Non-pigmented ciliary epithelial cell (primary cell): Measurements from ENCODE around the gene DDX10.
"Not testable (repeated sequence)": the region's sequence is repeated elsewhere in the genome, so short reads cannot be mapped to it uniquely, and the experiment has no call there.

Experiments used
- DNase-seq: peaks from one replicate; pipeline ENCODE4 v3.0.0-alpha.2; 2010; ENCODE audit warnings: low read depth

The DDX10 gene

DNA sequence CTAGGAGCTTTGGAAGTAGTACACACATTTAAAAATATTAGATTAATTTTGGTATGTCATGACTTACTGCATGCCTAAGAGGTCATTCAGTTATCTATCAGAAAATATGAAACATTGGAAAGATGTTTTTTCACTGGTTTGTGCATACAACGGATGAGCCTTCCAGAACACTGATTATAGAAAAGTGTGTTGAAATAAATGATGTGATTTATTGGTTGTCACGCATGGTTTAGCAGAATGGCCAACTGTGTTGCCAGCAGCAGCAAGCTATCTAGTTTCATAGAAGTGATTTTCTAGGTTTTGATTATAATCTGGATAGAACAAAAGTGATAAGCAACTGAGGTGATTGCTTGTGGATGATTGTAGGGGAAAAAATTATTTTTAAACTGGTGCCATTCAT is 53.6 kb downstream of the DDX10 start:
- no peak for DNase-seq

DNA sequence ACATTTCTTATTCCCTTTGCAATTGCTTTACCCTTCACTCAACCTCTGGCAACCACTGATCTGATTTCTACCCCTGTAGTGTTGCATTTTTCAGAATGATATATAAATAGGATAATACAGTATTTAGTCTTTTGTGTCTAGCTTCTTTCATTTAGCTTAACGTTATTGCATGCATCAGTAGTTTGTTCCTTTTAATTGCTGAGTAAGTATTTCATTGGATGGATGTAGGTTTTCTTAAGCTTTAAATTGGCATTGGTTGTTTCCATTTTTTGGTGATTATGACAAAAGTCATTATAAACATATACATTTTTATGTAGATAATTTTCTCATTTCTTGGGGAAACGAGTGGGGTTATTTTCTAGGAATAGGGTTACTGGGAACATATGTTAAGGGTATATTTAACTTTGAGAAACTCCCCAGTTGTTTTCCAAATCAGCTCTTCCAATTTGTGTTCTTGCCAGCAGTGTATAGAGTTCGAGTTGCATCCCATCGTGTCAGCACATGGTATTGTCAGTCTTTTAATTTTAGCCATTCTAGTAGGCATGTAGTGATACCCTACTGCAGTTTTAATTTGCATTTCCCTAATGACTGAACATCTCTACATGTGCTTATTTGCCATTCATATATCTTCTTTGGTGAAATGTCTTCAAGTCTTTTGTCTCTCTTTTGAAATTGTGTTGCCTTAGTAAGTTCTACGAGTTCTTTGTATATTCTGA is 60.3 kb downstream of the DDX10 start:
- no peak for DNase-seq

DNA sequence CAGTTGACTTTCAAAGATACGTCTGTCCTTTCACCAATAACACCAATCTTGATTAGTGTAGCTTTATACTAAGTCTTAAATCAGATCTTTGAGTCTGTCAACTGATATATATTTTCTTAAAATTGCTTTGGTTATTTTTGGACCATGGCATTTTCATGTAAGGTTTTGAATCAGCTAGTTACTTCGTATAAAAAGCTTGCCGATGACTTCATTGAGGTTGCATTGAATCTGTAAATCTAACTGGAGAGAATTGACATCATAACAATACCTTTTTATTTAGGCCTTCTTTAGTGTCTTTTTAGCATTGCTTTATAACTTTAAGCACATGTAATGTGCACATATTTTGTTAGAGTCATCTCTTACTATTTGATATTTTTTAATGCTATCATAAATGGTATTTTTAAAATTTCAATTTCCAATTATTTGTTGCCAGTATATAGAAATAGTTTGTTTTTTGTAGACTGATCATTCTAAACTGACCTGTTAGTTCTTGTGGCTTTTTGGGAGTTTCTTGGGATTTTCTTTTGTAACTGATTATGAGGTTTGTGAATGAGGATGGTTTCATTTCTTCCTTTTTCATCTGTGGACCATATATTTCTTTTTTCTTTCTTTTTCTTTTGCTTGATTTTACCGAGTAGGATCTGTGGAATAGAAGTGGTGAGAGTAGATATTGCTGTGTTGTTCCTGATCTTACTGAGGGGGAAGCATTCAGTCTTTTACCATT is 61.4 kb downstream of the DDX10 start:
- DNase-seq: no peak

DNA sequence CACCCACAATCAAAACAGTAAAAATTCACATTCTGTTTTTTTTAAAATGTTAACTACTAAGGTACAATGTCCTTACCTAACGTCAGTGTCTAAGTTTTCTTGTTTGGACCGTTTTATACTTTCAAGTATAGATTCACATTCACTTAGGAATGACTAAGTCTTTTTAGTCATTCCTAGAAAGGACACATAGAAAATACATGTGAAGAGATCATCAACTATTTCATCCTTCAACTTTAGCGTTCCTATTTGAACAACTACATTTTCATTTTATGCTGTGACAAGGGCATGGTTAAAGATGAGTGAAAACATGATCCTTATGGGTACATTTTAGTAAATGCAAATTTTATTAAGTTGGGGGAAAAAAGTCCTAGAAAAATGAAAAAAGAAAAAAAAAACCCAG is 62.8 kb downstream of the DDX10 start:
- no peak for DNase-seq

DNA sequence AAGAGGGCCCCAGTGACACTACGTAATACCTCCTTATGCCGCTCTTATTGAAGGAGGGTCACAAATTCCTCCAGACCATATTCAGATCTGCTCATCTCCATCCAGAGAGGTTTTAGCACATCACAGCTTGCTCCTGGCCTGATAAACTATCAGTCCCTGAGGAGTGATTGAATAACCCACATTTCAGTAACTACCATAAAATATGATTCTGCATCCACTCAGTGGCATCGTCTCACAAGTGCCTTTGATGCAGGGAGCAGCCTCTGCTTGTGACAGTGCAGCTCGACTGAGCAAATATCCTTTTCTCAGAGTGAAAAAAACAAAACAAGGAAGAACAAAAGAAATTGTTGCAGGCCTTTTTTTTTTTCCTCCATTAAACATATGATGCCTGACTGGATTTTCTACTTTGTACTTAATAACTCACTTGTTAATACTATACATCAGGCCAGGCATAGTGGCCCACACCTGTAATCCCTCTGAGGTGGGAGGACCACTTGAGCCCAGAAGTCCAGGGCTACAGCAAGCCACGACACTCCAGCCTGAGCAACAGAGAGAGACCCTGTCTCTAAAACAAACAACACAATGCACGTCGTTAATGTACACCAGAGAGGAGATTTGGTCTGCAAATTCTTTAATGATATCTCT is 64.5 kb downstream of the DDX10 start:
- no peak for DNase-seq

DNA sequence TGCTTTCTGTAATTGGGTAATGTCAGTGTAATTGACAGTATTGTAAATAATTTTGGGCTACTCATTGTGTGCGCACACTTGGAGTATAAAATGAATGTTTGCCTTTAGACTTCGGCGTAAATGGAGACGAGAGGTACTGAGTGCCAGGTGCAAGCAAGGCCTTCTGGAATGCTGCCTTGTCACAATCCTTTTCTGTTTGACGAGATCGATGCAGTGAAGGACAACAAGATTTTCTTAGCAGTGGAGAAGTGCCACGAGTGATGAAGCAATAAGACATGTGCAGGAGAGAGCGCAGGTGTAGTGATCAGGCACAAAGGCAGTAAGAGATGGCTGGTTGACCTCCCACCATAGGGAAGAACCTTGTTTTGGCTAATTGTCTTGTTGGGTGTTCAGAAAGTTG is 67.5 kb downstream of the DDX10 start:
- no peak for DNase-seq

DNA sequence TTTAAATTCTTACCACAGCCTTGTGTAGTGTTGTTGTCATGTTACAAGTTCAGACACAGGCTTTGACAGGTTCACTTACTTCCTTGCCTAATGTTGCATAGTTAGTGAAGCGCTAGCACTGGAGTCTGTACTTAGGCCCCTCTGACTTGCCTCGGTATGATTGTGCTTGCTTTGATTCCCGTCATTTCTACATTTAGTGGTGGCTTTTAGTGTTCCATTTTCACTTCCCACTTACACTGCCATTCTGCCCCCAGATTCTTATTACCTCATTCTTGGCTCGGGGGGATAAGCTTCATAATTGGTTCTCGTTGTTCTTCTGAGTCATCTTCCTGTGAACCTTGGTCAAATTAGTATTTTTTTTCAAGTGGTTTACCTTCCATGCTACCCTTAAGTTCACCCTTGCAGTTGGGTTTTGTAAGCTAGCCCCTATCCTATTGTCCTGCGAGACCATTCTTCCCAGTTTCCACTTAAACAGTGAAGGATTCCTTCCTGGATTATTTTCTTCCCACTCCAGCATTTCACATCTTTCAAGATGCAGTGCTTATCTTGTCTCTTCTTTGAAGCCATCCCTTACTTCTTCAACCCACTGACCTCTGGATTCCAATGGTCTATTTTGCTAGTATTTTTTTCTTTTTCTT is 68.7 kb downstream of the DDX10 start:
- DNase-seq: peak; percentile 51

DNA sequence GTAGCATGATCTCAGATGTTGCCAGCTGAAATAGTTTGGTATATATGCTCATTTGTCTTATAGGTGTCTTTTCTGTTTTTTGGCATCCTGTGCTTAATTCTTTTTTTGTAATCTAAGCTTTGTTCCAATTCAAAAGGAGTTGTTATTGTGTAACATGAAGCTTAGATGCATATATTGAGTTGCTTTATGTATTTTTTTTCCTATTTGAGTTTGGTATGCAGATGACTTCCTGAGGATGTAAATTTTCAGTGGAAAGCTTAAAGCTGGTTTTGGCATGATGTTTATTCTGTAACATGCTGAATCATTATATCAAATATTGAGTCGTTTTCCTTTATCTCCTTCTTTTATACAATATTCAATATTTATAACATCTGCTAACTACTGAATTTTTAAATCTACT is 69.4 kb downstream of the DDX10 start:
- no peak for DNase-seq

DNA sequence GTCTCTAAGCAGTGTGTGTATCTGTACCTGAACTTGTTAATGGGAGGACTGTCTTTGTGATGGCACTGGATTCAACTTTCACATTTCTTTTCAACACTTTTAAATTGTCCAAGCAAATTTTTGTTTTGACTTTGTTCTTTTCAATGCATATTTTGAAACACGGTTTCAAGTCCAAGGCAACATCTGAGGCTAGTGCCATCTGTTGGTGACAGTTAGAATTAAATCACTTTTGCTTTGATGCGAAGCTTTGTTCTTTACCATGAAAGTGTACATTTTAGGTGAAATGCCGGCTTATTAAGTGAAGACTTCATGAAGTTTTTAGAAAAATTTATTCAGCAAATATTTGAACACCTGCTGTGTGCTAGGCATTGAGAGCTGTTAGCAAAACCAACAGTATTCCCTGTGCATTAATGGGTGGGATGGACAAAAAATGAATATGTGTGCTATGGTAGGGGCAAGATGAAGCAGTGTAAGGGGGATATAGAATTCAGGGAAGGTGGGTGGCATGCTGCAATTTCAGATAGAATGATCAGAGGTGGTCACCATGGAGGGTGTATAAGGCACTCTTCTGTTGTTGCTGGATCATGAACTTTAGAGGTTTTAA is 70.2 kb downstream of the DDX10 start:
- no peak for DNase-seq

DNA sequence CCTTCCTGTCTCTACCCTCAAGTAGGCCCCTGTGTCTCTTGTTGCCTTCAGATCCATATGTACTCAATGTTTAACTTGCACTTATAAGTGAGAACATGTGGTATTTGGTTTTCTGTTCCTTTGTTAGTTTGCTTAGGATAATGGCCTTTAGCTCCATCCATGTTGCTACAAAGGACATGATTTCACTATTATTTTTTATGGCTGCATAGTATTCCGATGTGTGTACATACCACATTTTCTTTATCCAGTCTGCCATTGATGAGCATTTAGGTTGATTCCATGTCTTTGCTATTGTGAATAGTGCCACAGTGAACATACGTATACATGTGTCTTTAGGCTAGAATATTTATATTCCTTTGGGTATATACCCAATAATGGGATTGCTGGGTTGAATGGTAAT is 75.3 kb downstream of the DDX10 start:
- DNase-seq: not testable (repeated sequence)

DNA sequence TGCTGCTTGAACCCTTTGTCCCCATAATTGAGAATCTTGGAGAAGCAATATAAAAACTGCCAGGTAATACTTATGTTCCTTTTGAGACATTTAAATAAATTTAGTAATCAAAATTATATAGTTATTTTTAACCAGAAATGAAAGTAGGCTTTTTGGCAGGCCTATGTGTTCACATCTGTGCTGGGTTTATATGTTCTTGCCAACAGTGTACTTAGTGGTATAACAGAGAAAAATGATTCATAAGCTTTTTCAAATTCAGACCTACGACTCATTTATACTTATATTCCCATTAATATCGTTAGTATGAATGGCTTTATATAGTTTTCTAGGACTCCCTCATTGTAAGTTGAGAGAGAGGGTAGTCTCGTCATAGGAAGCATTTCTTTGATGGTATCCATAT is 79.0 kb downstream of the DDX10 start:
- DNase-seq: no peak

DNA sequence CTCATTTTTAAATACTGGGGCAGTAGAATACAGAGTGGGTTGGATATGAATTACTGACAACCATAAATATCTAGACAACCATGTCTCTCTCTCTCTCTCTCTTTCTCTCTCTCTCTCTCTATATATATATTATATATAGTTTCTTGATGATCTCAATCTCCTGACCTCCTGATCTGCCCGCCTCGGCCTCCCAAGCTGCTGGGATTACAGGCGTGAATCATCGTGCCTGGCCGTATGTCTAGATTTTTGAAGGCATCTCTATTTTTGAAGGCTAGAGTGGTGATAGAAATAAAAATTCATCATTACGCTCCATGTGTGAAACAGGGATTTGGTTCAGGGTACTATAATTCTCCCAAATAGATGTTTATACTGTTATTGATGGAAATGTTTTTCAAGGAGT is 84.1 kb downstream of the DDX10 start:
- DNase-seq: no peak

DNA sequence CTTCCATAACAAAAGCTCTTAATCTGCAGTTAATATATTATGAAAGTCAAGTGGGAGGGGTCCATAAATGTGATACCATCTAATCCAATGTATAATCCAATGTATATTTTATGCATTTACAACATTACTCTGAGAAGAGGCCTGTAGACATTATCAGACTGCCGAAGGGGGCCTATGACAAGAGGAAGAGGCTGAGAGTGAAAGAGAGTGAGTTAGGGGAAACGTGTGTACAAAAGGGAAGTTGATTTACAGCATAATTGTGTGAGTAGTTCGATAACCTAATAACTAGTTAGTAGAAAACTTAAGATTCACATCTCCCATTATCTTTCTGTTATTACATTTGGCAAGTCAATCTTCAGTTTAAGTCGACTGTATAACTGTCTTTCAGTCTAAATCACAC is 86.6 kb downstream of the DDX10 start:
- DNase-seq: no peak

DNA sequence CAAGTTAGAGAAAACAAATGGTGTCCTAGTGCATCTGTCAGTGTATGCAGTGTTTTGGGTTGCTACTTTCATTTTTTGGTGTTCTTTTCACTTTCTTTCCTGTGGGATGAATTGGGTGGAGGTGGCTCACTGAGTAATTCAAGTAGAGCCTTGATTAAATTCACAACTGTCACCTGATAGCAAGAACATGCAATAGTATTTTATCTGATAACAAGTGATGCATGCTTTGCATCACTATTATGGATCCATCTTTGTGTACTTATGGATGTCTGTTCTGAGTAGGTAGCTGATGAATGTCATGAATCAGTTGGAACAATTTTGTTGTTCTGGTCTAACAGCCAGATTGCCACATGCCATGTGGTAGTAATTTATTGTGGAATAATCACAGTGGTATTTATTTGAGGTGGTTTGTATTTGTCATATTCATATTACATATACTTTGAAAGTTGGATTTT is 87.5 kb downstream of the DDX10 start:
- DNase-seq: no peak

DNA sequence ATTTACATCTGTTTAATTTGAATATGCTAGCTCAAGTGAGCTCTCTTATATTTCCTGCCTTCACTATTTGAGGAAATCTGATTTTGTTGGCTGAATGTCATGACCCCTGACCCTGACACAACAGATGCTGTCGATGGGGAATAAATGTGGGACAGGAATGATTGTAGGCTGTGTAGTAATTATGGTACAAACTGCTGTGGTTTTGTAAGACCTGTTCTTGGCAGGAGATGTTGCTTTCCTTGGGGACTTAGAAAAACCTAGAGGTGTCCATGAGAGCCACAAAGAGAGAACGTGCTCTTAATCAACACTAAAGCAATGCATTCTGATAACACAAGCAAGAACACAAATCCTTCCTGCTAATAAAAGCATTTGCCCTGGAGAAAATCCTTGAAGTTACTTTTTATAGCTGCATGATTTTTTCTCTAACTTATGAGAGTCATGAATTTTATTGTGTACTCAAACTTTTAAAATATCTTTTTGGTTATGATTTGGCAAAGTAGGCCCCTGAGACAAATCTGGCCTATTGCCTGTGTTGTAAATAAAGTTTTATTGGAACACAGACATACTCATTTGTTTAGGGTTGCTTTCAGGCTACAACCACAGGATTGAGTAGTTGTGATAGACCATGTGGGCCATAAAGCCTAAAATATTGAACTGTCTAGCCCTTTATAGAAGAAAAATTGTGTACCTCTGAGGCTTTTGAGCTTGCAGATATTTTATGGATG is 90.2 kb downstream of the DDX10 start:
- DNase-seq: no peak

DNA sequence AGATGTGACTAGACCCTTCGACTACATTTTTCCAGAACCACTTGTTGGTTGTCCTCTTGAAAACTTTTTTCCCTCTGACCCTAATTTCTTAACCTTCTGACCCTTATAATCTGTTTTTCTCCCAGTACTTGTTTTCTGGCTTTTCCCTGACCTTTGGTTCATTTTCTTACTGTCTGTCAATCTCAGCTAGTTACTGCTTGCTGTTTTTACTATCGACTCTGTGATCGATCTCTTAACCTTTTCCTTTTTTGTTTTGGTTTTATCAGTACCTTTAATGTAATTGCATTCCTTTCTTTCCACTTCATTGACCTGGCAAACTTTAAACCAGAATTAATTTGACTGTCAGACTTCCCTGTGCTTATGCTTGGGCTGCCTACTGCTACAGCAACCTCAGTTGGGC is 92.8 kb downstream of the DDX10 start:
- no peak for DNase-seq

DNA sequence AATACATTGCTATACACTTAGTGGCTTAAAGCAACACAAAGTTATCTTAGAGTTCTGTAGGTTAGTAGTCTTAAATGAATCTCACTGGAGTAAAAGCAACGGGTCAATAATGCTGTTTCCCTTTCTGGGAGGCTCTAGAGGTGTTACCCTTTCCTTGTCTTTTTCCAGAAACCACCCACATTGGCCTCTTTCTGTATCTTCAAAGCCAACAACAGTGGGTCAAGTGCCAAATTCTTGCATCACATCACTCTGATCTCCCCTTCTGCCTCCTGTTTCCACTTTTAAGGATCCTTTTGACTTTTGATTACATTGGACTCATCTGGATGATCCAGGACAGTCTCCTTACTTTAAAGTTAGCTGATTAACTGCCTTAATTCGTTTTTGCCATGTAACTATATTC is 93.6 kb downstream of the DDX10 start:
- DNase-seq: no peak

DNA sequence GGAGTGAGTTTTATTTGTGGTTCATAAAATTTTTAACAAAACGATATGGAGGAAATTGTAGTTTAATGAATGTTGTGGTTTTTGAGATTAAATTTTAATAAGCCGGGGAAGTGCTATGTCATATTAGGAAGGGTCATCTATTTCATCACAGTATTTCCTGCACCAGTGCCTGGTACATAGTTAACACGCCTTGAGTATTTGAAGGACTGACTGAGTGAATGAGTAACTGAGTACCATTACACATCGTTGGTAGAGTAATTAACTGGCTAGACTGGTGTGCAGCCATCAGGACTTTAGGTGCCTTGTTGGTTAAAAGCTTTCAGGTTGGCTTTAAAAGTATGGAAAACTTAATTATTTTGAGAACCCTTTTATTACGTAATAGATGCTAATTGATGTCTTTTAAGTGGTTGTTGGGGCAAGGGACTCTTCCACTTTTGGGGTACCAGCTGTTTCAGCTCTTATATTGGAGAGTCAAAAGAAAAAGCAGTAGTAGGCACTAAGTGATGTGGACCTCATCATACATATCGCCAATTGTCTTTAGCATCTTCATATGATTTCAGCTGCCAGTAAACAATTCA is 101.8 kb downstream of the DDX10 start:
- no peak for DNase-seq

DNA sequence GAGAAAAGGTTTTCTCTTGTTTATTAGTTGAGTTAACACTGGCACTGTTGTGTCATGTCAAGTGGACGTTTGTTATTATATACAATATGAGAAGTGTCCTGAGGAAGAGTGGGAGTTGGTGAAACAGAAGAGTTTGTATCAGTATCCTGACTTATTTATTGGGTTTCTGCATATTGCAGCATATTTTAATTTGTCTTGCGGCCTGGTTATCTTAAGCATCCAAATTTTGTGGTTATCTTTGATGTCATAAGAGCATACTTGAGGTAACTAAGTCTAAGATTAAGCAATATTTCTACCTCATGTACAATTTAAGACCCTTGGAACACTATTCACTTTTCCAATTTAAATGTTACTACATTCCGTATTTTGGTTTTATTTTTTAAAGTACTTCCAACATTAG is 103.5 kb downstream of the DDX10 start:
- DNase-seq: peak; percentile 43

DNA sequence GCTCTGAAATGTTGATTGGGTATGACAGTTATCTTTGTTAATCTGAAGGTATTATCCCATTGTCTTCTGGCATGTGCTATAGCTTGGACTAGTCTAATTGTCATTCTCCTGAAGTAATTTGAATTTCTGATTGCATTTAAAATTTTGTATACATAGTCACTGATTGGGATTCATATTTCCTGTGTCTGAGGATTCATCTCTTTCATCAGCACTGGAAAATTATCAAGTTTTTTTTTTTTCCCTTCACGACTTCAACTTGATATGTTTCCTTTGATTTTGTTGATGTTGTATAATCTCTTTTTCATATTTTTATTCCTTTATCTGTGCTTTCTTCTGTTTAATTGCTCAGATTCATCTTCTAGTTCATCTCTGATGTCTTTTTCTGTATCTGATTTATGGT is 104.1 kb downstream of the DDX10 start:
- DNase-seq: no peak

DNA sequence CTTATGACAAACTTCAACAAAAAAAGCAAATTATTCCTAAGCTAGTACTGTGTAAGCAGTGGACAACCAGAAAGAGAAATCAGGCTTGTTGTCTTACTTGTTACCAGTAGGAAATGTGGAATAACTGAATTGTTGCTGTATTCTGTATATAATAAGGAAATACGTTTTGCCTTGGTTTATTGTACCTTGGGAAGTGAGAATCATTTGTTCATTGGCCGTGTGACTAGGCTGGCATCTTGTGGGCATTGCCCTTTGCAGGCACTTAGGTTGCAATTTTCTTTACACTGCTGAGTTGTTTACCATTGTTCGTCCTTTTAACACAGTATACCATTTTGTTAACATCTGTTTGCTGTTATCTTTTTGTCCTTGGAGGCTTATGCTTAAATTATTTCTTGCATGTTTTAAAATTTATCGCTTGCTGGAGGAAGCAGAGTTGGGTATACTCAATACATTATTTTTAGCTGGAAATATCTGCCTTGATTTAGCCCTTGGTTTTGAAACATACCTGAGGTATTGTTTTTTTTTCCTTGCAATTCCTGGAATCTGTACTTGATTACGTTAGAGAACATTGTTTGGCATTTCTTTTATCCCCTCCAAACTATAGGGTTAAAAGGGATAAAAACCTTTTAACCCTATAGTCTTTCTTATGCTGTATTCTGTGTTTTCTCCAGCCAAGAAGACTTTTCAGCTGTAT is 109.3 kb downstream of the DDX10 start:
- no peak for DNase-seq
